SK-N-SH (cell line): ENCODE results near the gene NRIP3. TPM values are rescaled to one million over a fixed set of nuclear protein-coding genes. Genes with fewer than 3 reads are reported as not detected.

Experiments used
- CTCF ChIA-PET: fragments of 300-600, 350-600 bp; formaldehyde crosslinking; extraction: SDS; loops from one replicate; lab custom pipeline; 2021; lab: Yijun Ruan, JAX
- POLR2A ChIA-PET: fragments of 350-600 bp; sonication (Branson Sonifier 250); formaldehyde crosslinking; extraction: SDS; loops from one replicate; lab custom pipeline; 2020; ENCODE audit warnings: antibody characterized with exemption, inconsistent platforms; lab: Yijun Ruan, JAX
- DNase-seq: peaks from one replicate; pipeline ENCODE4 v3.0.0; 2012
- H2AFZ ChIP-seq: fragments of 200-600 bp; sonication (generic); 2 replicates; pipeline ENCODE4 v1.8.1; 2016; ENCODE audit warnings: antibody characterized with exemption, mild to moderate bottlenecking, low read depth
- H3F3A ChIP-seq: fragments of 200-600 bp; sonication (generic); replicated peaks from 2 replicates; pipeline ENCODE3; 2016; ENCODE audit warnings: antibody characterized with exemption, mild to moderate bottlenecking; ENCODE audit not compliant: insufficient read depth
- H3K27ac ChIP-seq, 2 experiments: fragments of 200-500 bp in 1 of 2; fragments of 200-600 bp in 1 of 2; sonication (Bioruptor generic) in 1 of 2; sonication (generic), shearing (Covaris generic) in 1 of 2; 2 replicates each; pipeline versions ENCODE4 v1.5.1 to v1.6.1; 2014 to 2016; ENCODE audit warnings: low read depth in 2 of 2, inconsistent platforms in 1 of 2, low read length in 1 of 2, mild to moderate bottlenecking in 1 of 2, mixed read lengths in 1 of 2
- H3K27me3 ChIP-seq: fragments of 200-600 bp; sonication (generic), shearing (Covaris generic); 2 replicates; pipeline ENCODE4 v1.6.1; 2016; ENCODE audit warnings: mixed run types; ENCODE audit not compliant: insufficient read depth
- H3K36me3 ChIP-seq, 2 experiments: fragments of 200-500 bp in 1 of 2; fragments of 200-600 bp in 1 of 2; sonication (Bioruptor generic) in 1 of 2; sonication (generic) in 1 of 2; replicated peaks in 1 of 2; 2 replicates each; pipeline versions ENCODE3 to v1.5.1; 2014 to 2016; ENCODE audit warnings: low read length in 1 of 2, mild to moderate bottlenecking in 1 of 2; ENCODE audit not compliant: insufficient read depth in 2 of 2, control insufficient read depth in 1 of 2
- H3K4me1 ChIP-seq, 2 experiments: fragments of 200-500 bp in 1 of 2; fragments of 200-600 bp in 1 of 2; sonication (Bioruptor generic) in 1 of 2; sonication (generic), shearing (Covaris generic) in 1 of 2; 2 replicates each; pipeline versions ENCODE4 v1.5.1 to v1.6.1; 2014 to 2016; ENCODE audit warnings: low read depth in 1 of 2, low read length in 1 of 2, mixed run types in 1 of 2; ENCODE audit not compliant: insufficient read depth in 2 of 2, control insufficient read depth in 1 of 2
- H3K4me2 ChIP-seq: fragments of 200-600 bp; sonication (generic), shearing (Covaris generic); 2 replicates; pipeline ENCODE4 v1.6.1; 2017; ENCODE audit warnings: mixed run types
- H3K4me3 ChIP-seq, 2 experiments: fragments of 200-500 bp in 1 of 2; fragments of 200-600 bp in 1 of 2; sonication (Bioruptor generic) in 1 of 2; sonication (generic), shearing (Covaris generic) in 1 of 2; 2 replicates each; pipeline versions ENCODE4 v1.5.1 to v1.8.1; 2014 to 2016; ENCODE audit warnings: low read depth in 2 of 2, inconsistent platforms in 1 of 2, low read length in 1 of 2, mild to moderate bottlenecking in 1 of 2, mixed read lengths in 1 of 2, moderate library complexity in 1 of 2
- H3K79me2 ChIP-seq: fragments of 200-600 bp; sonication (generic); 2 replicates; pipeline ENCODE4 v1.8.1; 2017; ENCODE audit warnings: mild to moderate bottlenecking; ENCODE audit not compliant: insufficient read depth
- H3K9ac ChIP-seq: fragments of 200-600 bp; sonication (generic); 2 replicates; pipeline ENCODE4 v1.6.1; 2017; ENCODE audit warnings: mixed run types
- H3K9me2 ChIP-seq: fragments of 200-600 bp; sonication (generic); 2 replicates; pipeline ENCODE4 v1.6.1; 2017; ENCODE audit warnings: mixed run types
- H3K9me3 ChIP-seq: fragments of 200-600 bp; sonication (generic); 2 replicates; pipeline ENCODE4 v1.6.1; 2017; ENCODE audit warnings: mixed run types, mild to moderate bottlenecking, moderate library complexity
- H4K20me1 ChIP-seq: fragments of 200-600 bp; sonication (generic); 2 replicates; pipeline ENCODE4 v1.6.1; 2017; ENCODE audit warnings: mild to moderate bottlenecking, mixed run types; ENCODE audit not compliant: insufficient read depth
- EZH2phosphoT487 ChIP-seq: fragments of 200-600 bp; sonication (generic); IDR thresholded peaks from 2 replicates; pipeline ENCODE4 v1.6.1; 2017; ENCODE audit warnings: low read depth, mixed run types, mild to moderate bottlenecking, antibody characterized with exemption, moderate library complexity, borderline replicate concordance
- FOSL2 ChIP-seq: IDR thresholded peaks from 2 replicates; pipeline ENCODE4 v1.4.0; 2012; ENCODE audit warnings: low read depth, mild to moderate bottlenecking, moderate library complexity, borderline replicate concordance
- FOXJ3 ChIP-seq: sonication (generic); formaldehyde crosslinking; IDR thresholded peaks from 2 replicates; pipeline ENCODE4 v1.5.1; 2020; ENCODE audit warnings: mild to moderate bottlenecking, missing genetic modification reagents
- JUND ChIP-seq: IDR thresholded peaks from 2 replicates; pipeline ENCODE4 v1.4.0; 2012
- MXI1 ChIP-seq: IDR thresholded peaks from 2 replicates; pipeline ENCODE4 v1.6.1; 2012; ENCODE audit warnings: mild to moderate bottlenecking, low read depth, low read length, improper control_type of control experiment
- PBX3 ChIP-seq: IDR thresholded peaks from 2 replicates; pipeline ENCODE4; 2012
- REST ChIP-seq: IDR thresholded peaks from 2 replicates; pipeline ENCODE4 v1.6.1; 2012; ENCODE audit warnings: mild to moderate bottlenecking, low read depth, low read length, moderate library complexity
- SIN3A ChIP-seq: IDR thresholded peaks from 2 replicates; pipeline ENCODE4 v1.6.1; 2012; ENCODE audit warnings: low read depth, mild to moderate bottlenecking, low read length, moderate library complexity, borderline replicate concordance
- SMC3 ChIP-seq: IDR thresholded peaks from 2 replicates; pipeline ENCODE4 v1.6.1; 2012; ENCODE audit warnings: low read depth, low read length, improper control_type of control experiment
- TAF1 ChIP-seq: IDR thresholded peaks from 2 replicates; pipeline ENCODE4 v1.6.1; 2012; ENCODE audit warnings: low read depth, mild to moderate bottlenecking, low read length, moderate library complexity, borderline replicate concordance
- TEAD4 ChIP-seq: IDR thresholded peaks from 2 replicates; pipeline ENCODE4 v1.4.0; 2012; ENCODE audit warnings: mild to moderate bottlenecking, borderline replicate concordance; ENCODE audit not compliant: insufficient read depth
- USF1 ChIP-seq: IDR thresholded peaks from 2 replicates; pipeline ENCODE4 v1.4.0; 2012; ENCODE audit warnings: low read depth, borderline replicate concordance
- YY1 ChIP-seq: IDR thresholded peaks from 2 replicates; pipeline ENCODE4 v1.4.0; 2012; ENCODE audit warnings: low read depth, mild to moderate bottlenecking
- ZBTB33 ChIP-seq: IDR thresholded peaks from 2 replicates; pipeline ENCODE4 v1.4.0; 2012; ENCODE audit warnings: low read depth, borderline replicate concordance
- WGBS: methylation state at CpG from one replicate; pipeline ENCODE4 v1.1.6; 2017; ENCODE audit warnings: low lambda C conversion rate; 5-methylcytosine and 5-hydroxymethylcytosine counted together
- polyA plus RNA-seq, 3 experiments: library from polyadenylated mRNA; depleted of rRNA; stranded (reverse); fragments of >200 nt; gene quantifications; 2 replicates each; pipeline ENCODE4 v1.2.3, GENCODE V29; 2012

Gene NRIP3
- polyA plus RNA-seq, 1 of the 3 experiments (the other 2 are of a cell fraction): 2.1 TPM

- CTCF ChIA-PET: interaction anchor here (1.0 to 2.0 kb wide), 4 partner anchors 21 to 100 kb away, joined by 3 to 10 read pairs (median 4); no protein-coding TSS in a partner anchor
- no peaks in the 10 kb centered on the region for H3K36me3 ChIP-seq
These were observed 34.2 kb upstream of the NRIP3 start for GRCh38 chr11:9037963-9038362.

GRCh38 chr11:9037046-9037780 lies 33.4 kb upstream of the NRIP3 start:
- Histone ChIP-seq H3K27ac (no peak overlapping the region), H3K4me2 (no peak overlapping the region), H3K36me3 (no peaks in the 10 kb centered on the region), H2AFZ (no peak overlapping the region; the same call in 1 of the 2 replicates), H3K79me2 (no peaks in the 10 kb centered on the region), H3K4me3 (no peak overlapping the region), H3K9me2 (no peaks in the 10 kb centered on the region), H4K20me1 (no peaks in the 10 kb centered on the region), H3K9me3 (no peaks in the 10 kb centered on the region), H3K4me1 (no peaks in the 10 kb centered on the region), H3F3A (no peaks in the 10 kb centered on the region), H3K9ac (no peak overlapping the region), H3K27me3 (no peaks in the 10 kb centered on the region)
- TF ChIP-seq YY1 (no peak), USF1 (no peak), PBX3 (no peak), TAF1 (no peak), FOXJ3 (CRISPR knock-in tag) (no peak), EZH2phosphoT487 (no peak), MXI1 (no peak), ZBTB33 (no peak), REST (no peak), FOSL2 (no peak), TEAD4 (no peak), JUND (no peak), SIN3A (no peak)
- CTCF ChIA-PET: interaction anchor here (0.9 to 2.0 kb wide), 6 partner anchors 20 to 709 kb away, joined by 3 to 10 read pairs (median 3); no protein-coding TSS in a partner anchor
- no peak for DNase-seq
- POLR2A ChIA-PET: no interaction called here
- WGBS: 79% methylated on average over 7 of the region's 7 CpGs

More at GRCh38 chr11:9037963-9038362, 34.2 kb upstream of the NRIP3 start:
- no peaks in the 10 kb centered on the region for H3K9me2 ChIP-seq
- H3K27me3 ChIP-seq: no peaks in the 10 kb centered on the region
- no peaks in the 10 kb centered on the region for H4K20me1 ChIP-seq
- WGBS: 88% methylated on average over 1 of the region's 1 CpG
- POLR2A ChIA-PET: no interaction called here
- H3K9me3 ChIP-seq: no peaks in the 10 kb centered on the region
- no peaks in the 10 kb centered on the region for H3K79me2 ChIP-seq
- H3K4me3 ChIP-seq: no peak overlapping the region
- H3K4me2 ChIP-seq: no peak overlapping the region
- H3K4me1 ChIP-seq: no peaks in the 10 kb centered on the region
- no peaks in the 10 kb centered on the region for H3F3A ChIP-seq
- DNase-seq: no peak
- no peak for TF ChIP-seq SMC3
- no peak overlapping the region for H3K9ac ChIP-seq
- no peak overlapping the region for H3K27ac ChIP-seq
- H2AFZ ChIP-seq: no peak overlapping the region; the same call in 1 of the 2 replicates
